HepG2 (cell line): ENCODE results near the gene MYL9. TPM values are rescaled to one million over a fixed set of nuclear protein-coding genes. Genes with fewer than 3 reads are reported as not detected.

ENCODE experiments used
- ARID2 ChIP-seq: sonication (generic); formaldehyde crosslinking; IDR thresholded peaks from 2 replicates; pipeline ENCODE4 v1.8.1; 2022; ENCODE audit warnings: mild to moderate bottlenecking, missing genetic modification reagents, borderline replicate concordance
- ELF1 ChIP-seq: sonication (generic); formaldehyde crosslinking; IDR thresholded peaks from 2 replicates; pipeline ENCODE4 v1.4.0; 2020; ENCODE audit warnings: missing genetic modification reagents
- FIP1L1 ChIP-seq: fragments of 200-400 bp; formaldehyde crosslinking; IDR thresholded peaks from 2 replicates; pipeline ENCODE4 v1.6.1; 2018; ENCODE audit warnings: low read depth, mild to moderate bottlenecking, low read length, moderate library complexity, borderline replicate concordance; ENCODE audit not compliant: insufficient read depth
- KDM2A ChIP-seq: sonication (generic); formaldehyde crosslinking; IDR thresholded peaks from 2 replicates; pipeline ENCODE4 v1.4.0; 2020; ENCODE audit warnings: low read depth, missing genetic modification reagents, borderline replicate concordance
- MATR3 ChIP-seq: sonication (generic); formaldehyde crosslinking; IDR thresholded peaks from 2 replicates; pipeline ENCODE4 v1.4.0; 2020; ENCODE audit warnings: missing genetic modification reagents
- MTF1 ChIP-seq: sonication (generic); formaldehyde crosslinking; IDR thresholded peaks from 2 replicates; pipeline ENCODE4 v1.5.0; 2020; ENCODE audit warnings: missing genetic modification reagents
- NFE2L1 ChIP-seq: sonication (generic); formaldehyde crosslinking; IDR thresholded peaks from 2 replicates; pipeline ENCODE4 v1.4.0; 2020; ENCODE audit warnings: missing genetic modification reagents, mild to moderate bottlenecking, borderline replicate concordance
- NFIC ChIP-seq: IDR thresholded peaks from 2 replicates; pipeline ENCODE4 v1.6.1; 2012; ENCODE audit warnings: mild to moderate bottlenecking, low read length, inconsistent platforms
- RAD21 ChIP-seq: fragments of 450-650 bp; formaldehyde crosslinking; IDR thresholded peaks from 2 replicates; pipeline ENCODE4 v1.5.0; 2020; ENCODE audit warnings: mild to moderate bottlenecking
- RCOR2 ChIP-seq: IDR thresholded peaks from 2 replicates; pipeline ENCODE4 v1.6.1; 2016; ENCODE audit warnings: missing biosample characterization, missing genetic modification reagents
- SALL2 ChIP-seq: sonication (generic); formaldehyde crosslinking; IDR thresholded peaks from 2 replicates; pipeline ENCODE4 v1.8.1; 2023; ENCODE audit warnings: mild to moderate bottlenecking, missing genetic modification reagents, inconsistent platforms
- SCMH1 ChIP-seq: sonication (generic); formaldehyde crosslinking; IDR thresholded peaks from 2 replicates; pipeline ENCODE4 v1.9.0; 2021; ENCODE audit warnings: missing genetic modification reagents, mild to moderate bottlenecking, borderline replicate concordance
- SKIL ChIP-seq: sonication (generic); formaldehyde crosslinking; IDR thresholded peaks from 2 replicates; pipeline ENCODE4 v1.8.0; 2022; ENCODE audit warnings: missing genetic modification reagents, mild to moderate bottlenecking, moderate library complexity, borderline replicate concordance
- YY1 ChIP-seq: IDR thresholded peaks from 2 replicates; pipeline ENCODE4 v1.6.1; 2011; ENCODE audit warnings: low read length, low read depth, moderate library complexity, mild to moderate bottlenecking; ENCODE audit not compliant: insufficient read depth, insufficient replicate concordance
- ZBTB14 ChIP-seq: sonication (generic); formaldehyde crosslinking; IDR thresholded peaks from 2 replicates; pipeline ENCODE4 v1.4.0; 2020; ENCODE audit warnings: missing genetic modification reagents
- ZBTB37 ChIP-seq: sonication (generic); formaldehyde crosslinking; IDR thresholded peaks from 2 replicates; pipeline ENCODE4 v1.4.0; 2020; ENCODE audit warnings: mild to moderate bottlenecking, missing genetic modification reagents
- ZBTB42 ChIP-seq: sonication (generic); formaldehyde crosslinking; IDR thresholded peaks from 2 replicates; pipeline ENCODE4 v1.5.0; 2020; ENCODE audit warnings: mild to moderate bottlenecking, missing genetic modification reagents
- ZC3H13 ChIP-seq: sonication (generic); formaldehyde crosslinking; IDR thresholded peaks from 2 replicates; pipeline ENCODE4 v1.8.1; 2023; ENCODE audit warnings: mild to moderate bottlenecking, missing genetic modification reagents, moderate library complexity
- ZEB1 ChIP-seq: IDR thresholded peaks from 2 replicates; pipeline ENCODE4 v1.6.1; 2012; ENCODE audit warnings: mild to moderate bottlenecking, low read depth, inconsistent platforms; ENCODE audit not compliant: insufficient replicate concordance
- ZFP1 ChIP-seq: IDR thresholded peaks from 2 replicates; pipeline ENCODE4 v1.6.1; 2016
- ZFP36L2 ChIP-seq: sonication (generic); formaldehyde crosslinking; IDR thresholded peaks from 2 replicates; pipeline ENCODE4 v1.4.0; 2020; ENCODE audit warnings: missing genetic modification reagents
- ZNF788 ChIP-seq: sonication (generic); formaldehyde crosslinking; IDR thresholded peaks from 2 replicates; pipeline ENCODE4 v1.5.0; 2020; ENCODE audit warnings: mild to moderate bottlenecking, missing genetic modification reagents, borderline replicate concordance
- ZNF883 ChIP-seq: sonication (generic); formaldehyde crosslinking; IDR thresholded peaks from 2 replicates; pipeline ENCODE4 v1.5.1; 2020; ENCODE audit warnings: mild to moderate bottlenecking, missing genetic modification reagents; ENCODE audit errors: not compliant biosample characterization
- ZSCAN12 ChIP-seq: sonication (generic); formaldehyde crosslinking; IDR thresholded peaks from 2 replicates; pipeline ENCODE4 v1.9.0; 2021; ENCODE audit warnings: mild to moderate bottlenecking, missing genetic modification reagents
- ZSCAN20 ChIP-seq: sonication (generic); formaldehyde crosslinking; IDR thresholded peaks from 2 replicates; pipeline ENCODE4 v1.4.0; 2020; ENCODE audit warnings: missing genetic modification reagents, mild to moderate bottlenecking, borderline replicate concordance
- polyA plus RNA-seq, 8 experiments: library from polyadenylated mRNA; depleted of rRNA in 3 of 8; stranded (reverse) in 7 of 8; unstranded in 1 of 8; fragments of >200 nt; fragmentation: Illumina TruSeq in 4 of 8; extraction: Trizol in 4 of 8; gene quantifications; 2 replicates each; pipeline versions ENCODE4 v1.2.1 to v1.2.3, GENCODE V29; 2011 to 2016; ENCODE audit warnings: low read depth in 4 of 8, missing spikeins in 1 of 8, mixed read lengths in 1 of 8; ENCODE audit not compliant: insufficient read depth in 1 of 8
- total RNA-seq, 5 experiments: library from RNA; depleted of rRNA; stranded (reverse); fragments of >200 nt; fragmentation: Illumina TruSeq; extraction: Trizol; gene quantifications; 2 replicates each; pipeline ENCODE4 v1.2.3, GENCODE V29; 2016; ENCODE audit warnings: low read depth in 1 of 5

The MYL9 gene
- total and polyA plus RNA-seq, 2 of the 13 experiments (the other 11 are each of a cell fraction or from before 2014, with no cell fraction given): 0.87 to 2.2 TPM

DNA sequence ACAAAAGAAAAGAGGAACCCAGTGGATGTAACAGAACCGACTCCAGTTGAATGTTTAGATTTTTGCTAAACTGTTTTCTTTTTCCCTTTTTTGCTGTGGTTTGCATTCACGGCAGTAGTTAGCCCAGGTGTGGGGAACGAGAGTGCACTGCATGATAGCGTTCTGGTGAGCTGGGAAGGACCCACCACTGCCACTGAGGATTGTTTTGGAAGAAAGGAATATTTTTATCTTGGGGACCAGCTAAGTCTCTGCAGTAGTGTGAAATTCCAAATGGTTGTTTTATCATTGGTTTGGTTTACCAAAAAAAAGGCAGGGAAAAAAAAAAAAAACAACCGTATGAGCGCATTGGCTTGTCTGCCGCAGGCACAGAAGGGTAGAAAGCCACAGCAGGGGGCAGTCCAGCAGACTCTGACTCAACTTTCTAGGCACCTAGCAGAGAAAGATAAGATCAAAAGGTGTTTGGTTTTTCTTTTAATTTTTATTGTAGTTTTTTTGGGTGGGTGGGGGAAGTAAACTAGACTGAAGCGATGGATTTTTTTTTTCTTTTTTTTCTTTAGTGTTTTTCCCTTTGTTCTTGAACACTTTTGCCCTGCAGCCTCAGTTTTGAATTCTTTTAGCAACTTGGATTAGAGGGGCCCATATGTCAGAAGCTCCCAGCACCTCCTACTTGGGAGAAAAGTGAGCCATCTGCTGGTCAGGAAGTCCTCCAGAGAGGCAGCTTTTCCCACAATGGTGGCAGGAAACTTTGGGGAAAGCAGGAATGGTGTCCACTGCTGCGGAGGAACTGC, 50.7 kb downstream of the MYL9 start (continued):
- TF ChIP-seq ZNF788: no peak
- TF ChIP-seq SKIL (CRISPR knock-in tag): no peak
- TF ChIP-seq ZSCAN12 (CRISPR knock-in tag): no peak
- TF ChIP-seq NFE2L1 (CRISPR knock-in tag): no peak
- TF ChIP-seq YY1: peak; percentile 51
- no peak for TF ChIP-seq MTF1 (CRISPR knock-in tag)
- TF ChIP-seq ZNF883 (CRISPR knock-in tag): no peak
- no peak for TF ChIP-seq NFIC
- no peak for TF ChIP-seq ZBTB37 (CRISPR knock-in tag)
- TF ChIP-seq RAD21 (CRISPR knock-in tag): peak; percentile 69
- no peak for TF ChIP-seq SCMH1 (CRISPR knock-in tag)
- no peak for TF ChIP-seq ARID2 (CRISPR knock-in tag)
- no peak for TF ChIP-seq ZSCAN20 (CRISPR knock-in tag)
- TF ChIP-seq RCOR2 (CRISPR knock-in tag): no peak
- TF ChIP-seq ZEB1: no peak
- no peak for TF ChIP-seq SALL2 (CRISPR knock-in tag)
- 0 out of 2 replicates have a peak, but pooled peaks have one; percentile 20 for TF ChIP-seq KDM2A (CRISPR knock-in tag)
- no peak for TF ChIP-seq ZFP1 (CRISPR knock-in tag)
- TF ChIP-seq ZC3H13 (CRISPR knock-in tag): peak; percentile 64; the same call in 1 of the 2 replicates
- TF ChIP-seq ZBTB14 (CRISPR knock-in tag): no peak
- peak; percentile 23; the same call in 1 of the 2 replicates for TF ChIP-seq ELF1 (CRISPR knock-in tag)
- no peak for TF ChIP-seq FIP1L1
- no peak for TF ChIP-seq ZFP36L2 (CRISPR knock-in tag)
- TF ChIP-seq MATR3 (CRISPR knock-in tag): no peak
- TF ChIP-seq ZBTB42: no peak
